HG03045 (cell line): ENCODE data around the gene PROZ.

Source experiments
- ATAC-seq: cut with Tn5 transposase; IDR thresholded peaks from one replicate; pipeline ENCODE4 v1.9.1; 2021; ENCODE audit warnings: mild to moderate bottlenecking, moderate library complexity; ENCODE audit not compliant: unreplicated experiment

The PROZ gene

DNA sequence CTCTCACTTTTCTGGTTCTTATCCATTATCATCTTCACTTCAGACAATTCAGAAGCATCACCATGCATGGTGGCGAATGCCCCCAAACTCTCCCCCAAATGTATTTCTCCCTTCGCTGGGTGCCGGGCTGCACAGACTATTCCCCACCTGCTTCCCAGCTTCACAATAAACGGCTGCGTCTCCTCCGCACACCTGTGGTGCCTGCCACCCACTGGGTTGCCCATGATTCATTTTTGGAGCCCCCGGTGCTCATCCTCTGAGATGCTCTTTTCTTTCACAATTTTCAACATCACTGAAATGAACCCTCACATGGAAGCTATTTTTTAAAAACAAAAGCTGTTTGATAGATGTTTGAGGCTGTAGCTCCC lies 38.6 kb upstream of the PROZ start:
- no peak for ATAC-seq

- no peak for ATAC-seq
These were observed 37.9 kb upstream of the PROZ start for GRCh38 chr13:113120300-113121182.

GRCh38 chr13:113121183-113121927 lies 37.1 kb upstream of the PROZ start:
- ATAC-seq = no peak

DNA sequence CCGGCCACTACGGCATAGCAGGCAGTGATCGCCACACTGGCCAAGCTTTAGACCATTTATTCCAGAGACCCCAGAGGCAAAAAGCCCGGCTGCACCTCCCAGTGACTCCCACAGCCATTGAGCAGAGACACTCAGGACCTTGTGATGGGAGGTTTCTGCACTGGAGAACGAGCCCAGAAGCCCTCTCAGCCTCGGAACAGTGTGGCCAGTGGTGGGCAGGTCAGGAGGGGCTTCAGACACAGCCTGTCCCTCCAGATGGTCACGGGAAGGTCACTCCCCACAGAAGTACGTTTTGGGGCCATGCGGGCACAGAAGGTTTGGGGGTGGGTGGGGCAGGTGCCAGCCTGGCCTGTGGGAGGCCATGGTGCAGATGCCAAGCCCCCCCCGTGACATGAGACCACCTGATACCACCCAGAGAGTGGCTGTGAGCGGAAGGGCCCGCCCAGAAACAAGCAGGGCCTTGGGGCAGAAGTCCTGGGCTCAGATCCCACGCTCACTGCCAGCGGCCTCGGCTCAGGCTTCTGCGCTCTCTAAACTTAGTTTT lies 36.4 kb upstream of the PROZ start:
- ATAC-seq = no peak

GRCh38 chr13:113122550-113123225 lies 35.8 kb upstream of the PROZ start, which contains the start of gene F10:
F10 (plus strand) TSS chr13:113122799; CDS start chr13:113122856, 57 bp downstream.
- ATAC-seq = no peak

- ATAC-seq = no peak
These were observed 34.9 kb upstream of the PROZ start for GRCh38 chr13:113123226-113124201.

GRCh38 chr13:113124211-113124970 lies 34.1 kb upstream of the PROZ start:
- no peak for ATAC-seq

GRCh38 chr13:113125506-113126264 lies 32.8 kb upstream of the PROZ start:
- ATAC-seq = no peak

- ATAC-seq = no peak
These were observed 31.9 kb upstream of the PROZ start for GRCh38 chr13:113126265-113127150.

GRCh38 chr13:113129480-113129879 lies 29.0 kb upstream of the PROZ start:
- ATAC-seq = no peak

DNA sequence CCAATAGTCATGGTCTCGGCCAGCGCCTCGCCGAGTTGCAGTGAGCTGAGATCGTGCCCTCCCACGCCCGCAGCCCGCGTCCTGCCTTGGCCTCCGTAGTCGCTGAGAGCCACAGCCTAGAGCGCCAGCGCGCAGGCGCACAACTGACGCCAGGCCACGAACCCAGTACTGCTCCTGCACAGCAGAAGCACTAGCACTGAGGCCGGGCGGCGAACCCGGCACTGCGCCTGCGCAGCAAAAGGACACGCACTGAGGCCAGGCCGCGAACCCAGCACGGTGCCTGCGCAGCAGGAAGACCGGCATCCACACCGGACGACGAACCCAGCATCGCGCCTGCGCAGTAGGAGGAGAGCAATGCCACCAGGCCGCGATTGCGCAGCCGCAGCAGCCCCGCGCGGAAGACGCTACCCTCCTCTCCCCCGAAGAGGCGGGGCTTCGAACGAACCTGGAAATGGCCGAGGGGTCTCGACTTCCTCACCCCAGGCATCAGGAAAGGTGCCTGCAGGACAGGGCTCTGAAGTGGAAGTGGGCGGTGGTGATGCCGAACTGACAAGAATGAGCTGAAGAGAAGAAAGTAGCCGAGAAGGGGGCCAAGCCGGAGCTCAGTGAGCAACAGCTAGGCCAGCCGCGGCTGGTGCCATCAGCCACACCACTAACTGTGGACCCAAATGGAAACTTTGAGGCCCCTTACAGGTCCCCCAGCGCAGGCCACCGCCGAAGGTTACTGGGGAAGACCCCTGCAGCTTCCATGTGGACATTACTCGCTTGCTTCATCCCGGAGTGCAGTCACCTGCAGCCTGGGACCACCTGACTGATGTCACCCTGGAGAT lies 28.3 kb upstream of the PROZ start:
- ATAC-seq = no peak

- no peak for ATAC-seq
These were observed 23.1 kb upstream of the PROZ start for GRCh38 chr13:113135281-113135760.

DNA sequence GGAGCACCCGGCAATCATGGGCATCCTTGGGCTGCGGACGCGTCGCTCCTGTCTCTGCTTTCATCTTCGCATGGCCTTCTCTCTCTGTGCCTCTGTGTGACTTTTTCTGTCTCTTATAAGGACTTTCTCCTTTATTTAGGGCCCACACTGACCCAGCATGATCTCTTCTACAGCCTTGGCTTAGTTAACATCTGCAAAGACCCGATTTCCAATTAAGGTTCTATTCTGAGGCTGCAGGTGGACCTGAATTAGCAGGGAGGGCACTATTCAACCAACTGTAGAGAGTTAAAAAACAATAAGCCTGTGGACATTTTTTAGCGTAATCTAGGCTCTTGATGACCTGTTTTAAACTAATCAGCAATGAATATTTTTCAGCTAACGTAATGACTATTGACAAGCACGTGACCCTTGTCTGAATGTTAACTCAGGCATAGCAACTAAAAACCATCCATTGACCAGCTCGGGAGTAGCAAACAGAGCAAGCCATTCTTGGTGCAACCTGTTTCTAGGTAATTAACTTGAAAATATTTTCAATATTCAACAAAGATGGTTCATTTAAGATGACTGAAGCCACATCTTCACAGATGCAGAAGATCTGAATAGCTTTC lies 20.7 kb upstream of the PROZ start:
- ATAC-seq = no peak

GRCh38 chr13:113138792-113139551 lies 19.5 kb upstream of the PROZ start:
- no peak for ATAC-seq

- ATAC-seq = no peak
These were observed 18.9 kb upstream of the PROZ start for GRCh38 chr13:113139577-113139976.
